ENCODE measurements around the gene PCDHB2. TPM values are rescaled to one million over a fixed set of nuclear protein-coding genes. Genes with fewer than 3 reads are reported as not detected.

The PCDHB2 gene
- total RNA-seq (ENCODE audit: low replicate concordance), result 34.2 and 48.4 TPM in 2 replicates

- Histone ChIP-seq H3K4me3 (peak within 1 kb of the TSS; percentile 91), H3K27me3 (no peaks in the 10 kb centered on the region), H3K4me1 (no peaks in the 10 kb centered on the region), H2AFZ (replicated peaks) (peak within 1 kb of the TSS; percentile 99), H3K4me2 (peak within 1 kb of the TSS; percentile 96), H3K36me3 (peaks cover 36% of the 10 kb centered on the region), H3K79me2 (ENCODE audit: low read depth) (peaks cover 43% of the 10 kb centered on the region), H3K27ac (peak within 1 kb of the TSS; percentile 75), H3K9ac (peak within 1 kb of the TSS; percentile 89), H4K20me1 (ENCODE audit: low read depth) (no peaks in the 10 kb centered on the region), H3K9me3 (ENCODE audit: low read depth) (peaks cover 37% of the 10 kb centered on the region), H3F3A (ENCODE audit: low read depth) (peaks cover 8% of the 10 kb centered on the region)
- Mint-ChIP-seq H3K4me3 (peak within 1 kb of the TSS; percentile 97), H3K4me1 (no peaks in the 10 kb centered on the region), H3K27me3 (ENCODE audit: insufficient read depth, low read depth) (no peaks in the 10 kb centered on the region), H3K36me3 (peaks cover 32% of the 10 kb centered on the region), H3K9me3 (peaks cover 40% of the 10 kb centered on the region), H3K27ac (peak within 1 kb of the TSS; percentile 99)
- TF ChIP-seq EZH2phosphoT487 (IDR thresholded peaks at IDR 0.05) (no peak), EZH2 (IDR thresholded peaks at IDR 0.05) (no peak), CTCF (IDR thresholded peaks at IDR 0.05) (peak; percentile 91)
- peak; percentile 94 for DNase-seq (ENCODE audit: low spot score)
These were observed at the start of gene PCDHB2 for GRCh38 chr5:141094481-141095262. Gene PCDHB2 (plus strand): TSS chr5:141094615. CDS start chr5:141094791, 176 bp downstream.

- no peaks in the 10 kb centered on the region for H3K36me3 ChIP-seq
- H3K4me1 Mint-ChIP-seq, result peaks cover 4% of the 10 kb centered on the region
- H3K27me3 ChIP-seq, result peaks cover 85% of the 10 kb centered on the region
- H3K9me3 ChIP-seq (ENCODE audit: low read depth), result no peaks in the 10 kb centered on the region
- TF ChIP-seq CTCF (IDR thresholded peaks at IDR 0.05) (no peak), EZH2 (IDR thresholded peaks at IDR 0.05) (no peak), EZH2phosphoT487 (IDR thresholded peaks at IDR 0.05) (no peak)
- no peaks in the 10 kb centered on the region for H3K9me3 Mint-ChIP-seq
- H3K79me2 ChIP-seq (ENCODE audit: low read depth), result no peaks in the 10 kb centered on the region
- peaks cover 8% of the 10 kb centered on the region for H3K27me3 Mint-ChIP-seq (ENCODE audit: insufficient read depth, low read depth)
- peak; percentile 47 for DNase-seq (ENCODE audit: low spot score)
- no peaks in the 10 kb centered on the region for H3F3A ChIP-seq (ENCODE audit: low read depth)
- H2AFZ ChIP-seq (replicated peaks), result peak within 1 kb of the TSS; percentile 96
- no peak within 1 kb of the TSS for H3K27ac Mint-ChIP-seq
- peak within 1 kb of the TSS; percentile 79 for H3K4me2 ChIP-seq
- H4K20me1 ChIP-seq (ENCODE audit: low read depth), result no peaks in the 10 kb centered on the region
- H3K4me3 Mint-ChIP-seq, result peak within 1 kb of the TSS; percentile 86
- peak within 1 kb of the TSS; percentile 51 for H3K4me3 ChIP-seq
- no peaks in the 10 kb centered on the region for H3K36me3 Mint-ChIP-seq
- no peak within 1 kb of the TSS for H3K27ac ChIP-seq
- H3K9ac ChIP-seq, result no peak within 1 kb of the TSS
- H3K4me1 ChIP-seq, result no peaks in the 10 kb centered on the region
These were observed 43.5 kb upstream of the PCDHB2 start, which contains the start of gene PCDHB1 for GRCh38 chr5:141050622-141051520. Gene PCDHB1 (plus strand): TSS chr5:141051374. CDS start chr5:141051471, 97 bp downstream.

GRCh38 chr5:141051521-141051866 is 42.9 kb upstream of the PCDHB2 start:
- no peak overlapping the region for H3K27ac Mint-ChIP-seq
- Histone ChIP-seq H3K36me3 (no peaks in the 10 kb centered on the region), H3K4me2 (peak overlapping the region; percentile 79), H3K27me3 (peaks cover 79% of the 10 kb centered on the region), H4K20me1 (ENCODE audit: low read depth) (no peaks in the 10 kb centered on the region), H3K9ac (no peak overlapping the region), H3K4me1 (no peaks in the 10 kb centered on the region), H3K4me3 (peak overlapping the region; percentile 51), H3F3A (ENCODE audit: low read depth) (no peaks in the 10 kb centered on the region), H2AFZ (replicated peaks) (peak overlapping the region; percentile 96), H3K27ac (no peak overlapping the region), H3K9me3 (ENCODE audit: low read depth) (no peaks in the 10 kb centered on the region), H3K79me2 (ENCODE audit: low read depth) (no peaks in the 10 kb centered on the region)
- DNase-seq (ENCODE audit: low spot score), result no peak
- H3K4me3 Mint-ChIP-seq, result peak overlapping the region; percentile 86
- H3K4me1 Mint-ChIP-seq, result peaks cover 4% of the 10 kb centered on the region
- no peaks in the 10 kb centered on the region for H3K36me3 Mint-ChIP-seq
- peaks cover 8% of the 10 kb centered on the region for H3K27me3 Mint-ChIP-seq (ENCODE audit: insufficient read depth, low read depth)
- H3K9me3 Mint-ChIP-seq, result no peaks in the 10 kb centered on the region
- TF ChIP-seq EZH2 (IDR thresholded peaks at IDR 0.05) (no peak), EZH2phosphoT487 (IDR thresholded peaks at IDR 0.05) (no peak), CTCF (IDR thresholded peaks at IDR 0.05) (no peak)
